ENCODE measurements around the gene HSPA12B.
A peak's percentile ranks its signal among the peaks of the same experiment; 100 is the strongest.

Gene HSPA12B

GRCh38 chr20:3730803-3731672 is 1.4 kb upstream of the HSPA12B start:
- TF ChIP-seq CTCF (conservative IDR thresholded peaks at IDR 0.05) = no peak
- no peak overlapping the region for H3K27ac ChIP-seq

- H3K27ac ChIP-seq = no peak overlapping the region
- TF ChIP-seq CTCF (conservative IDR thresholded peaks at IDR 0.05) = no peak
Observed at GRCh38 chr20:3731944-3732326, 550 bp upstream of the HSPA12B start.

- peak overlapping the region; percentile 14; the same call in 1 of the 2 replicates for H3K27ac ChIP-seq
- TF ChIP-seq CTCF (conservative IDR thresholded peaks at IDR 0.05) = no peak
Observed at GRCh38 chr20:3733119-3733995, 872 bp downstream of the HSPA12B start.

GRCh38 chr20:3734111-3734843 is 1.8 kb downstream of the HSPA12B start:
- H3K27ac ChIP-seq = peak overlapping the region; percentile 14; the same call in 1 of the 2 replicates
- no peak for TF ChIP-seq CTCF (conservative IDR thresholded peaks at IDR 0.05)

GRCh38 chr20:3735768-3736167 is 3.3 kb downstream of the HSPA12B start:
- no peak for TF ChIP-seq CTCF (conservative IDR thresholded peaks at IDR 0.05)
- H3K27ac ChIP-seq = peak overlapping the region; percentile 23

GRCh38 chr20:3738111-3739053 is 5.9 kb downstream of the HSPA12B start:
- TF ChIP-seq CTCF (conservative IDR thresholded peaks at IDR 0.05) = no peak
- peak overlapping the region; percentile 81 for H3K27ac ChIP-seq

Data from VCaP (cell line).